Left colon (tissue), 2 donors: Measurements from ENCODE around the gene GOLGA6L7. TPM values are rescaled to one million over a fixed set of nuclear protein-coding genes. Genes with fewer than 3 reads are reported as not detected.
"Not testable (repeated sequence)": the region's sequence is repeated elsewhere in the genome, so short reads cannot be mapped to it uniquely, and the experiment has no call there.

Experiments used
- ATAC-seq: fragments of 200-7000 bp; cut with Tn5 transposase; one replicate; pipeline ENCODE4 v1.9.1; 2020; ENCODE audit warnings: mild to moderate bottlenecking, moderate library complexity
- DNase-seq, 2 donors: peaks; one replicate each; pipeline ENCODE4 v3.0.0-alpha.2; 2020
- intact Hi-C, 2 donors: fragments of 100-400 bp; cut with DNase I in 1 of 2; cut with micrococcal nuclease in 1 of 2; formaldehyde crosslinking; loops; one replicate each; pipeline versions ENCODE4 v1.11.2 to v1.14.0; 2022; cut with DNase I, micrococcal nuclease
- total RNA-seq, 2 donors: library from RNA; stranded (reverse); fragmentation: NEBNext Ultra II Directional; extraction: Animal tissue kit (Norgen Biotek cat#: 25700); gene quantifications; one replicate each; pipeline ENCODE4 v1.2.1, GENCODE V29; 2021
- donor health status: DM: no; HTN: no; CAD: no.
- donor health status: DM: yes; HTN: yes; CAD: no.

Gene GOLGA6L7
- total RNA-seq, 2 donors from 2014 or later, result not detected

DNA sequence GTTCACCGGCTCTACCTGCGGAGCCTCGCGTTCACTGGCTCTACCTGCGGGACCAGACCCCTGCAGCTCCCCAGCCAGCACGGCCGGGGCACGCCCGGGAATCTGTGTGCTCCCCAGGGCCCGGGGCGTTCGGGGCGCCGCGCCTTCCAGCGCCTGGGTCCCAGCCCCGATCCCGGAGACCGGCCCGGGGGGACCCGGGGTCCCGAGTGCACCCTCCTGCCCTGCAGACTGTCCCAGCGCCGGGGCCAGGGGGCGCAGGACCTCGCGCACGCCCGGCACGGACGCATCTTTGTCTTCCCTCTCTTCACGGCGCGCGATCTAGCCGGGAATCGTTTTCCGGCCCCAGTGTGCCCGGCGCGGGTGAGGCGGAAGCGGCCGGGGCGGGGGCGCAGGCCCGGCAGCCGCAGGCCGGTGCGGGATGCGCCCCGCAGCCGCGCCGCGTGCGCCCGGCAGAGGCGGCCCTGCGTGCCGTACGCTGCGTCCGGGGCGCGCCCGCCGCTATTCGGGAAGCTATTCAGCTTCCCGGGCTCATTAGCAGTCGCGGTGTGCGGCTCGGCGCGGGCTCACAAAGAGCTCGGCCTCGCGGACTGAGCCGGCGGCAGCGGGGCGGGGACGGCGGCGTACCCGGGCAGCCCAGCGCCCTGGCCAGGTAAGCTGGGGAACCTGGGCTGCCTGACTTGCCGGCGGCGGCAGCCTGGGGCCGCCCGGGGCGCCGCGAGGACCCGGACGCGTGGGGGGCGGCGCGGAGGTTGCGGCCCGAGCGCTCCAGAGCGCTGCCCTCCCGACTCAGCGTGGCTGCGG lies 37.4 kb upstream of the GOLGA6L7 start, which contains the start of gene APBA2:
TSS of gene APBA2 (plus strand) at position 345 of the 801 bp plus-strand sequence. CDS start 167,911 bp downstream, outside the sequence.
- intact Hi-C loops, result no loop called here
- peak; percentile 22 for ATAC-seq
- DNase-seq, result peak in 1 of 2 donors; percentile 18

- ATAC-seq (no peak), DNase-seq (no peak)
- intact Hi-C loops, result no loop called here
These were observed 36.7 kb upstream of the GOLGA6L7 start for GRCh38 chr15:28885128-28885629.

DNA sequence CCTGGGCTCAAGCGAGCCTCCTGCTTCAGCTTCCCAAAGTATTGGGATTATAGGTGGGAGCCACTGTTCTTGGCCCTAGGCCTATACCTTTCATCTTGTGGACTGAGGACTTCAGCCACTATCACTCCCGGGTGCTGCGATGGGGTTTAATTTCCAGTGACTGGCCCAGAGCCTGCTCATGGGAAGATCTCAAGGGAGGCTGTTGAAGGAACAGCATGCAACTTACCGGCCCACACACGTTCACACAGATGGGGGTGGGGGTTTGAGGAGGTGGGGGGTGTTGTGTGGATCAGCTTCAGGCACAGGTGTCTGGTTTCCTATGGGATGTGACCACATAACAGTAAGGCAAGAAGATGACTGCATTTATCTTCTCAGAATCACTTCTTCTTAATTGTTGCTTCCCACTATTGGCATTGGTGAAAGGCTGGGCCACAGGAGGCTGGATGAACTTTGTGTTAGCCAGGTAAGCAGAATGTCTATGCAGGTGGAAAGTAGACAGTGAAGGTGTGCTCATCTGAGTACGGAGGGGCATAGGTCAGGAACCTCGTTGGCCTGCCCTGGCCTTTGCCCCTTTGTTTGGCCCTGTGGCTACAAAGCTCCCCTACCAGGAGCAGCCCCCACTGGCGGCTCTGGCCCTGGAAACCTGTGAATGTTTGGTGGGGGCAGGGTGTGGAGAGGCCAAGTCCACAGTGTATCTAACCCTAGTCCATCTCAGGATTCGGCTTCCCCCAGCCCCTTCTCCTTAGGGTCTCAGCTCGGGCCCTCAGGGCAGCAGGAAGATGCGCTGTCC lies 35.9 kb upstream of the GOLGA6L7 start:
- ATAC-seq (no peak), DNase-seq (no peak)
- intact Hi-C loops, result no loop called here

DNA sequence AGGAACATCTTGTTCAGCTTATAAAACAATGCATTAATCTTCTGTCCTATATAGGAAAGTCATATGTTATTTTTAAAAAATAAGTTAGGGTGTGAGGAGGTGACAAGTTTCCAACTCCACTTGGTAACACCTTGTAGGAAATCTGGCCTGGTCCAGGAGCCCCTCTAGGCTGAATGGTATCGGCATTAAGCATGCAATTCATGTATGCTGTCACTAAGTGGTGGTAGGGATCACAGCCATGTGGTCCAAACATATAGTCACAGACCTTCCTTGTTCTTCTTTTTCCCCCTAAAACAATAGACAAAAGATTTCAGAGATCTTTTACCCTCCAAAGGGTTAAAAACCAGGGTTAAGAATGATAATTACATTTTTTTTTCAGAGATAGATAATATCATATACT lies 33.2 kb upstream of the GOLGA6L7 start:
- no peak for DNase-seq
- no peak for ATAC-seq
- intact Hi-C loops, result no loop called here

DNA sequence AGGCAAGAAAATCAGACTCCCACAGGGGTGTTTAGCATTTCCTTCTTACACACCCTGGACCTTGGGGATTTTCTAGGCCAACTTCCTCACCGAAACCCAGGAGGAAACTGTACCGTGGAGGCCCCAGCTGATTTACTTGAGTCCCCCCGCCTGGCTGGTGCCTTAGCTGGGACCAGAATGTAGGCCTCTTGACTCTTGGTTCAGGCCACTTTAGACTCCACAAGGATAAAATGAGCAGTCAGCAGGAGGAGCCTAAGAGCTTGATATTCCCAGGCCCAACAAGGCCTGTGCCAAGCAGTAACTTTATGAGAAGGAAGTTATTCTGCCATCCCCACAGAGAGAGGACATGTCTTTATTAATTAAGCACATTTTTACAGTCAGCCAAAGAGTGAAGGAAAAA lies 32.7 kb upstream of the GOLGA6L7 start:
- DNase-seq (no peak), ATAC-seq (no peak)
- intact Hi-C loops, result no loop called here

- ATAC-seq (no peak), DNase-seq (no peak)
- intact Hi-C loops, result no loop called here
These were observed 32.2 kb upstream of the GOLGA6L7 start for GRCh38 chr15:28880680-28881079.

DNA sequence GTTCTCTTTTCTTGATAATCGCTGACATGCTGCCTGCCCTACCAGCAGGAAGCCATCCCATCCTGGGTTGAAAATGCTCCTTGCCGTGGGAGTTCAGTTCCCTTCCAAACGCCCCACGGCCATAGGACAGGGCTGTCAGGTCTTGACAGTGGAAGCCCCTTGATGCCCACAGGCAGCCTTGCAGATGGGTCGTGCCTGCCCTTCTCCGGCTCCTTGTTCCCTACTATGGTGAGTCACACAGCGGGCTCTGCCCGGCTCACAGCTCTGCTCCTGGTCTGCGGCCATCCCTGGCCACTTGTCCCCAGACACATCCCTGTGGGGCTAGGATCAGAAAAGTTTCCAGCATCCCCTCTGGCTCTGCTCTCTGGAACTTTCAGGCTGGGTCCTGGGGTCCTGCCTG lies 31.1 kb upstream of the GOLGA6L7 start:
- intact Hi-C loops, result no loop called here
- DNase-seq (no peak), ATAC-seq (no peak)

GRCh38 chr15:28878209-28878608 lies 29.8 kb upstream of the GOLGA6L7 start:
- intact Hi-C loops, result no loop called here
- DNase-seq (no peak), ATAC-seq (no peak)

- intact Hi-C loops, result no loop called here
- ATAC-seq (no peak), DNase-seq (no peak)
These were observed 28.4 kb upstream of the GOLGA6L7 start for GRCh38 chr15:28876845-28877185.

GRCh38 chr15:28876131-28876844 lies 27.8 kb upstream of the GOLGA6L7 start:
- DNase-seq, result no peak
- no peak for ATAC-seq
- intact Hi-C loops, result no loop called here

DNA sequence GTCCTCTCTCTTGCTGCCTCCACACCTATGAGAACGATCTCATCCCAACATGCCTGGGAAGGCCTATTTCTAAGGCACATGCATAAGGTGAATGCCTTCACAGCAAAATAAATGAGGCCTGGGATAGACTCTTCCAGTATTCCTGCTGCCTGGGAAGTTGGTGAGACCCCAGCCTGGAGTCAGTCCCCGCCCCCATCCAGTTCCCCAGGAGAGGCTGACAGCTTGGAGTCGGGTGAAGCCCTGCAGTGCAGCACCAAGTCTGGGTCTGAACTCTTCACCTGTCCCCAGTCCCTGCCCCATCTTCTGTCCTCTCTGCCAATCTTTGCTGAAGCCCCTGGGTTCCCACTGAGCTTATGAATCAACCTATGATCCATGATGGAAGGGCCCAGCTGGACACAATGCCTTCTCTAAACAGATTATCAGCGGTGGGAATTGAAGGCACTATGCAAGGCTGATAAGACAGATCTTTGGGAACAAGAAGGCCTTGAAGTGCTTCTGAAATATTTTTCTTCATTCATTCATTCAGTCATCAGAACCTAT lies 27.1 kb upstream of the GOLGA6L7 start:
- no peak for DNase-seq
- intact Hi-C loops, result no loop called here
- ATAC-seq, result no peak

GRCh38 chr15:28873585-28874190 lies 25.2 kb upstream of the GOLGA6L7 start:
- ATAC-seq (no peak), DNase-seq (no peak)
- intact Hi-C loops, result no loop called here

DNA sequence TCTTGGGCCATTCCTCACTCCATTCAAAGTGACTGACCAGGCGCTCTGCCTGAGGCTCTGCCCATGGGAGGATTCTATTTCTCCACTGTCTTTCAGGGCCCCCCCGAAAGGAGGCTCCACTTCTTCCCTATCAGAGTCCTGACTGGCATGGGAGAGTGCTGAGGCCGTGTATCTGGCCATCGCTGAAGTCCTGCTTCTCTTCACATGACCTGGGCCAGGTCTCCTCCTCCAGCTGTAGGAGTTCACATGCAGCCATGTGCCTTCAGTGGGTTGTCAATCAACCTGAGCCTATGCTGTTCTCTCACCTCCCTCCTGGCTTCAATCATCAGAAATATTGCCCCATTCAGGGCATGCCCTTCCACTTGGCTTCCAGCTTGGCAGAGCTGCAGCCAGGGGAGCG lies 24.6 kb upstream of the GOLGA6L7 start:
- DNase-seq (no peak), ATAC-seq (no peak)
- intact Hi-C loops, result no loop called here

- no peak for DNase-seq
- intact Hi-C loops, result no loop called here
- ATAC-seq, result no peak
These were observed 22.7 kb upstream of the GOLGA6L7 start for GRCh38 chr15:28871168-28871567.

DNA sequence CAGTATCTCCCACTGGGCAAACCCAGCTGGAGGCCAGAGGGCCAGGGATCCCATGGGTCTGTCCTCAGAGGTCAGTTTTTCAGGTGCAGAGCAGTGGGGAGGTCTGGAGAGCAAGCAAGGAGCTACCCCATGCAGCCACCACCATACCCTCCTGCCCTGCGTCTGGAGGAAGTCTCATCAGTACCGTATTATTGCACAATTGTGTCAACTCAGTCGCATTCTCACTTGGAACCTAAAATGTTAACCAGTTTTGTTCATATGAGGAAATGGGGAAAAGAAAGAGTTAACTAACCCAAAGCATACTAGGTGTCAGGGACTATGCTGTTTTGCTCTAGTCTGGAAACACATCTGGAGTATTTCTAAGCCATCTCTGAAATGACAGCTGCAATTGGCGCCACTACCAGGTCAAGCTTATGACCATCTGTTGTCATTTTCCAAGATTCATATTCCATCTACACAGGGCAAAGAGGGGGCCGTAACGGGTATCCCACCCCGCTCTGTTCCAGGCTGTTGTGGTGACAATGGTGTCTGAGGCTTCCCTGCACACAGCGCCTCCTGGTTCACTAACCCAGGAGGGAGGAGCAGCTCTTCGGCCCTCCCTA lies 20.4 kb upstream of the GOLGA6L7 start:
- intact Hi-C loops, result no loop called here
- no peak for ATAC-seq

GRCh38 chr15:28861589-28862293 lies 13.3 kb upstream of the GOLGA6L7 start:
- DNase-seq, ATAC-seq, intact Hi-C loops: not testable (repeated sequence)

More for the DNA sequence above, 20.4 kb upstream of the GOLGA6L7 start:
- no peak for DNase-seq

DNA sequence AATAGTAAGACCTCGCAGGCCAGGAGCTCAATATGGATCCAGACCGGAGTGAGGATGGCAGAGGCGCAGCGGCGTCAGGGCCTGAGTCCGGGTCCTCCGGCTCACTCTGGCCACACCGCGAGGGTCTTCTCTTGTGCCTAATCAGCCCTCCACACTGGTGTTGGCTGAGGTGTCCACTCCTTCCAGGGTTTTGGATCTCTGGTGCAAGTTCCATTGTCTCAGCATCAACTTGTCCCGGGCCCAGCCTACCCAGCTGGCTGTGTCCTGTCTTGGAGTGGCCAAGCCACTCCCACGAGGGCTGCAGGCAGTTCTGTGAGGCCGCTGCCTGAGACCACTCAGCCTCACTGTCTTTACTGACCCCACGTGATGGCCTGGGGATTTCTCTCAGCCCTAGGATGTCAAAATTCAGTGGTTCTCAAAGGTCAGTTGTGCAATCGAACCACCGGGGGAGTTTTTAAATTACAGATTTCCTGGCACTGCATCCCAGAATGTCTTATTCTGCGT lies 12.6 kb upstream of the GOLGA6L7 start:
- intact Hi-C loops, result no loop called here
- ATAC-seq (no peak), DNase-seq (no peak)

DNA sequence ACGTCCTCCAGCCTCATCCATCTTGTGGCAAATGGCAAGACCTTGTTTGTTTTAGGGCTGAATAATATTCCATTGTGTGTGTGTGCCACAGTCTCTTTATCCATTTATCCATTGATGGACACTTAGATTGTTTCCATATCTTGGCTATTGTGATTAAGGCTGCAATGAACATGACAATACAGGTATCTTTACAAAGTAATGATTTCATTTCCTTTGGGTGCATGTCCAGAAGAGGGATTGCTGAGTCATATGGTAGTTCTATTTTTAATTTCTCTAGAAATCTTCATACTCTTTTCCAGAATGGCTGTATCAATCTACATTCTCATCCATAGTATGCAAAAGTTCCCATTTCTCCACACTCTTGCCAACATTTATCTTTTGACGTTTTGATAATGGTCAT lies 6.1 kb upstream of the GOLGA6L7 start:
- DNase-seq, intact Hi-C loops, ATAC-seq: not testable (repeated sequence)
